Endothelial cell of umbilical vein (primary cell): ENCODE data around the gene KCNN3.

Experiments
- FOS ChIP-seq: IDR thresholded peaks from 2 replicates; pipeline ENCODE4 v1.6.1; 2011; ENCODE audit warnings: mild to moderate bottlenecking, low read length, moderate library complexity, borderline replicate concordance; ENCODE audit not compliant: insufficient read depth
- POLR2A ChIP-seq: IDR thresholded peaks from 2 replicates; pipeline ENCODE4 v1.6.1; 2012; ENCODE audit warnings: low read depth, mild to moderate bottlenecking, control low read depth, low read length
- POLR2AphosphoS5 ChIP-seq: IDR thresholded peaks from 2 replicates; pipeline ENCODE4 v1.6.1; 2012; ENCODE audit warnings: low read depth, mild to moderate bottlenecking, control low read depth, low read length, moderate library complexity; ENCODE audit not compliant: insufficient read depth

- TF ChIP-seq FOS: no peak
- TF ChIP-seq POLR2A: no peak
- no peak for TF ChIP-seq POLR2AphosphoS5
Observed at GRCh38 chr1:154839691-154840090, 30.4 kb downstream of the KCNN3 start.
